NOMO-1 (cell line): ENCODE measurements around the gene CDKL1.
"Not testable (repeated sequence)": the region's sequence is repeated elsewhere in the genome, so short reads cannot be mapped to it uniquely, and the experiment has no call there.

Experiments used
- DNase-seq, 2 experiments: peaks; one replicate each; lab custom pipeline; 2025; ENCODE audit not compliant: unreplicated experiment in 2 of 2; lab: John Stamatoyannopoulos, UW

CDKL1 gene

DNA sequence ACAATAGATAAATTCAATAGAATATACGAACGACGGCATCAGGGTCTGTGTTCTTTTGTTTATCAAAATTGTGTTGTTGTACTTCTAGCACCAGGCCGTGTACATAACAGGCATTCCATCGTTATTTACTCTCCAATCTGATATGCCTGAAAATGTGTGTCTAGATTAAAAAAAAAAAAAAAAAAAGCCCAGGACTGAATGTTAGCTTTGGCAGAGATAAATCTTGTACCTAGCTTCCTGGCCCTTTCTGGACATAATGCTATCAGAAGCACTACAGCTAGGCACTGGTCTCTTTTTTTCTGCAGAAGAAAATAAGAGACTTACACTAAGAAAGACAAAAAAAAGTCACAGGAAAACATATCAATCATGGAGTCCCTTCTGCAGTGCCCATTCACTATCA is 37.0 kb downstream of the CDKL1 start:
- DNase-seq = no peak

DNA sequence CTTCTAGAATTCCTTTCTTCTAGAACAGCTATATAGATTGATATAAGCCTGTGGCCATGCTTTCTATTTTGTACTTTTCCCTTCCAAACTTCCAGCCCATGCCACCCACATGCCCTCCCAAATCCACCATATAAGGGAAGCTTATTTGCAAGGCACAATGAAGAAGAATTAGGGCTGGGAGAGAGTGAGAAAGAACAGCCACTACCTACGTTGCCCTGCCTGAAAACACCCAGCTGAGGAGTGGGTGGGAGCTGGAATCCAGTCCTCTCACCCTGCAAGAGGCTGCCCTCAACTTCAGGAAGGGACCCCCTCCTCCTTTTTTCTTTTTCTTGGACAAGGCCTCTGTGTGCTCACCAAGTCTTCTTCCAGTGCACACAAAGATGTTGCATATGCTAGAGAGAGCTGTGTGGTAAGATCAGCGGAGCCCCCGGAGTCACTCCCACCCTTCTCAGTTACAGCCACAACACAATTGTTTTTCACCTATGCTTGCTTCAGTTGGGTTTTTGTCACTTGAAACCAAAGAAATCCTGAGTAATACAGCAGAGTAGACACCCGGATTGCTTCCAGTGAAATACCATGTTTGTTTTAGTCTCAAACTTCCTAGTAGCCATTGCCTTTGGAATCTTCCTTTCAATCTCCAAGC is 38.8 kb downstream of the CDKL1 start:
- no peak for DNase-seq

DNA sequence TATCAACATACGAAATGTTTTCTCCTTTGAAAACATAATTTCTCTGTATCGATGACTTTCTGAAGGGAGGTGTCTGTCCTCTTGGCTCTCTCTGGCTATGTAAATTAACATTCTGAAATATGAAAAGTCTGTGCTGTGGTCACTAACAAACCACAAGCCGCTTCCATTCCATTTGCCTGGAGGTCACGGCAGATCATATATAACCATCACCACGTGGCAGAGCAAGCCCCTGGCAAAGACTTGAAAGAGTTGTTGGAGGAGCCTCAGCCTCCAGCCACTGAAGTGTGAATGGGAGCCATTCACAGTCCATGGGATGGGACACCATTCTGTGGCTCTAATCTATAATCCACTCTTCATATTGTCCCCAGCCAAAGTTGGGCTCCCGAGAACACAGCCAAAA is 39.6 kb downstream of the CDKL1 start:
- DNase-seq = no peak

DNA sequence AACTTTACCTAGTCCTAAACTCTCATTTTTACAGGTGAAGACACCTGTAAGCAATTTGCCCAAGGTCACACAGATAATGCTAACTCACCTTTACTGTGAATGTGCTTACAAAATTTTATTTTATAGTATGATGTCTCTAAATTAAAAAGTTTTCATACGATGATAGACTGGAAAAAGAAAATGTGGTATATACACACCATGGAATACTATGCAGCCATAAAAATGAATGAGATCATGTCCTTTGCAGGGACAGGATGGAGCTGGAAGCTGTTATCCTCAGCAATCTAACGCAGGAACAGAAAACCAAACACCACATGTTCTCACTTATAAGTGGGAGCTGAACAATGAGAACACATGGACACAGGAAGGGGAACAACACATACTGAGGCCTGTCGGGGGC is 40.4 kb downstream of the CDKL1 start:
- DNase-seq = not testable (repeated sequence)

DNA sequence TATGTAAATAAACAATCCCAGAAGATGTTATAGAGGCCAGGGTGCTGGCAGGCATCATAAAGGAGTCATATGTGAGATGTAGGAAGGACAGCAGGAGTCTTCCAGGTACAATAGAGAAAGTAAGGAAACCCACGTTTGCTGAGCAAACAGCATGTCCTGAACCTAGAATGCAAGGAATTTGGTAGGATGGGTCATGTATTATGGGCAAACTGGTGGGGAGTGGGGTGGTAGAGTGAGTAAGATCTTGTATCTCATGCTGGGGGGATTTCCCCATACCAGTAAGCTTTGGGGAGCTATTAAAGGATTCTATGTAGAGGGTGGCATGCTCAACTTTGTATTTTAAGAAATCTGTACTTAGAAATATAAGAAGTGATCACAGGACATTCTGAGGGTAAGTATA is 41.0 kb downstream of the CDKL1 start:
- DNase-seq = no peak

DNA sequence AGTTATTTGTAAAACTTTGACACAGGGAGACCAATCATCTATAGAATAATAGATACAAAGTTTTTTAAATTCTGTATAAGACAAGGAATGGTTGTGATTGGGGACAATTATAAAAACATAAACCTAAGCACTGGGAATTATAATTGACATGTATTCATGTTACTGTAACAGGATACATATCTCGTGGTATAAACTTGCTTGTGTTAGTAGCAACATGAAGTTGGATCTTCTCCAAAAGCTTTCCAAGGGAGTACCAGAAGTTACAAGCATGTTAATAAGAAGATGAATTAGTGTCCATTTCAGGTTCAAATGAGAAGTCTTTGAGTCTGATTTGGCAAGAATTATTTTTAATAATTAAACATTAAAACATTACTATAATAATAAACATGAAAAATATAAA is 42.2 kb downstream of the CDKL1 start:
- DNase-seq = no peak

DNA sequence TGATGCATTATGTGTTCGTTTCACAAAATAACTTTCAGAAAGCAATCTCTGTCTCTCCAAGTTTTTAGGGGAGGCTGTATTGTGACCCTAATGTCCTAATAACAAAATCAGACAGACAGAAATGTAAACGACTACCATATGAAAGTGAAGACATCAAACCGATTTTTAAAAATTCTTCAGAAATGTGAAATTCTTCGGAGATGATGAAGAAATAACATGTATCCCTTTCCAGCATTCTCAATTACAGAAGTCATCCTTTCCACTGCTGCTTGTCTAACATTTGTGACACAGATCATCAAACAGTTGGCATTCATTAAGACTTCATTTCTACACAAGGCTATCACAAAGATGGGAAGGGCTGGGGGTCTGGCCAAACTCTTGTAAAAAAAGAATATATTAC is 43.6 kb downstream of the CDKL1 start:
- no peak for DNase-seq

DNA sequence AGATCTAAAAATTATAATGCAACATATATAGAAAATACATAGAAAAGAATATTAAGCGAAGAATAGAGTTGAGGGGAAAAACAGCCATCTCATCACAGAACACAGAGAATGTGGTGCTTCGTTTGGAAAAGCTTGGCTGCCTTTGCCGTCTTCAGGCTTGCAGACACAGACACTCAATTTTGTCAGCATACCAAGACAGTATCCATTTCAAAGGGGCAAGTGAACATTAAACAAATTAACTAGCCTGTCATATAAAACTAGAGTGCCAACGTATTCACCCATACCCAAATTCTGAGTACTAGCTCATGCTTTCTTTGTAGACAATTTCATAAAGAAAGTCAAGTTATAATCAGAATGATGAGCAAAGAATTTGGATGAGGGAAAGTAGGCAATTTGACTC is 44.1 kb downstream of the CDKL1 start:
- DNase-seq = no peak

DNA sequence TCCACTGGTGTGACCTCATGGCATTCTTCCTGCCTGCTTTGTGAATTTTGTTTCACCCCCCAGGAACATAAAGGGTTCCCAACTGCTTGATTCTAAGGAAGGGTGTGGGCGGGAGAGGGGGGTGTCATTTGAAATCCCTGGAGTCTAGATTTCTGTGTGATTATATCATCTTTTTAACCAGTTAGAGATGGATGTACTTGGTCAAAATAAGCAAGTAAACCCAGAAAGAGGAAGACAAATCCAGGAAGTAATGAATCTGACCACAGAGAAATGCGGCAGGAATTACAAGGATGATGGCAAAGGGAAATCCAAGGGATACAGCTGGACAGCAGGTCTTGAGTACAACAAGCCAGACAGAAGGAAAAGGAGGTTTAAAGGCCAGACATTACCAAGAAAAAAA is 45.7 kb downstream of the CDKL1 start:
- DNase-seq = peak in 1 of 2 experiments; percentile 1

DNA sequence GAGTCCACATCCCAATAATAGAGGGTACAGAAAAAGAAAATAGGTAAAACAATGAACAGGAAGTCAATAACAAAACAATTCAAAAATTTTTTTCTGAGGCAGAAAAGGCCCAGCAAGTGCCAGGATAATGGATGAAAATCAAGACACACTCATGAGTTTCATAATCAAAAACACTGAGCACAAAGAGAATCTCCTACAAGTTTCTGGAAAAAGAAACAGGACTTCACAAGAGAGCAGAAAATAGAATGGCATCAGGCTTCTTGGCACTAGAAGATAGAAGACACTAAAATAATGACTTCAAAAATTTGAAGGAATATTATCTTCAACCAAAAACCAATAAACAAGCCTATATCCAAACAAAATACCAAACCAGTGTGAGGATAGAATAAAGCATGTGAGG is 47.7 kb downstream of the CDKL1 start:
- DNase-seq = no peak

DNA sequence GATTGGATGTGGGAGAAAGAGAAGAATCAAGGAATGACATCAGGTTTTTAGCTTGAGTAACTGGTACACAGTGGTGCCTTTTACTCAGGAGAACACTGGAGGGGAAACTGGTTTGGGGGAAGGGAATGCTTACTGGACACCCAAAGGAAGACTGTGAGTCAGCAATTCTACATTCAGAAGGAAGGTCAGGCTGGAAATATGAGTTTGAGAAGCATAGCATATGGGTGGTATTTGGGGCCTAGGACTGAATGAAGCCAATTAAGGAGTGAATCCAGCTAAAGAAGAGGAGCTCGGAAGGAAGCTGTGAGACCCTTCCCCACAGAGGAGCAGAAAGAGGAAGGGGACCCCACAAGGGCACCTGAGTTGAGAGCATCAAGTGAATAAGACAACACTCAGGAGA is 49.2 kb downstream of the CDKL1 start:
- DNase-seq = no peak

DNA sequence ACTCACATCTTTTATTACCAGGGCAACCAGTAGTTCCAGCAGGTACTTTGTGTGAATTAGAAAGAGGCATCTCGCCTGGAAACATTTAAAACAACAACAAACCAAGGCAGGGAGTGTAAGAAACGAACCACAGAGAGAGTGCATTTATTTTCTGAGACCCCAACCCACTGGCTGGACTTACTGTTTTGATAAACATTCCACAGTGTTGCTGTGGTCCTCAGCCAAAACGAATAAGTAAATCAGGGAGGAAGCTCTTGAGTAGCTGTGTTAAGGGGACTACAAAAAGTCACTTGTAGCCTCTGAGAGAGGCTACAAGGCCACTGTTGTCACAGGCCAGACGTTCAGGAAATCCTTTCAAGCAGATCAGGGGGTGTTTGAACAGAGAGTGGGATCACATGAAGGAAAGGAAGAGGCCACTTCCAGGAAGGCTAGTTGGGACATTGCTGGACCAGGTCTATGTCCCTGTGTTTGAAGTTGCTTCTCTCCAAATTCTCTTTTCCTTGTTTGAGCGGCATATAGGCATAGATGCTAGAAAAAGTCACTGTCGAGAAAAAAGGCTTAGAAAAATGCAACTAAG is 50.7 kb downstream of the CDKL1 start:
- no peak for DNase-seq

DNA sequence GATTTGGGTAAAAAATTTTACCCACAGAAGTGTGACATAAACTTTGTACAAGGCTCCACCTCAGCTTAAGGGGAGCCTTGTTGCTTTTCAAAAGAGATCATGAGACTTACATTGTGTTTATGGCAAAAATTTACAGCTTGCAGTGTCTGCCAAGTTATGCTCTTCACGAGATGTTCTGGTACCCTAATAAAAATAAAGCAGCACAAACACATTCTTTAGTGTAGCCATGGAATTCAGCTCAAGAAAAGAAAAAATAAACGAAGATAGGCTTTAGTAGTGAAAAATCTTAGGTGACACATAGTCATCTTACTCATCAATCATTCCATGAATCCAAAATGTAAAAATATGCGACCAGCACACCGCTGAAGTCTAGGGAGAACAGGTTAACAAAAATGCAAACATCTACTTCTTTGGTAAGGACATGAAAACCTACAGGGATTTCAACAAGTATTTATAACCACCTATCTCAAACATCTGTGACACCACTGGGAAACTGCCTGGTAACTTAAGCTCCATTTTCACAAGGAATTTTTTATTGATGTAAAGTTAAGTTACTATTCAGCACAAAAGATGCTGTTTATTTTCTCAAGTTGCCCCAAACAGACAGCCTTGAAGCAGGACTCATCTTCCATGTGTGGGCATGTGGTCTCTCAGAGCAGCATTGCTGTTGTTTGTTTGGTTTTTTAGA is 51.7 kb downstream of the CDKL1 start:
- DNase-seq = no peak

DNA sequence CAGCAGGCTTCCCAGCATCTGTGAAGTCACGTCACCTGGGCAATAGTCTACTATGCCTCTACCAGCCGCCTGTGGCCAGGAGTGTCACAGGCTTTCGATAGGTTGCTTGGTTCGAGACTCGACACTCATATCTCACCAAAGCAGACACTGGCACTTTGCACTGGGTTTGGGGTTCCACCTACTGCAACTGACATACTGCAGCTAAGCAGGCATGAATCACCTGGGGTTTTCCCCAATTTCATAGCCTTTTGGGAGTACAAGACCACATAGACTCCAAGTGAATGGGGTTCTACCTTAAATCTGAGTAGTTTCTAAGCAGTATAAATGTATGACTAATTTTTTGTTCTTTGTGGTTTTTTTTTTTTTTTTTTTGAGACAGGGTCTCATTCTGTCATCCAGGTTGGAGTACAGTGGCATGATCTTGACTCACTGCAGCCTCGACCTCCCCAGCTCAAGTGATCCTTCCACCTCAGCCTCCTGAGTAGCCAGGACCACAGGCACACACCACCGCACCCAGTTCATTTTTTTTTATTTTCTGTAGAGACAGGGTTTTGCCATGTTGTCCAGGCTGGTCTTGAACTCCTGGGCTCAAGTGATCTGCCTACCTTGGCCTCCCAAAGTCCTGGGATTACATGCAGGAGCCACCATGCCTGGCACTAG is 52.4 kb downstream of the CDKL1 start:
- DNase-seq = no peak

DNA sequence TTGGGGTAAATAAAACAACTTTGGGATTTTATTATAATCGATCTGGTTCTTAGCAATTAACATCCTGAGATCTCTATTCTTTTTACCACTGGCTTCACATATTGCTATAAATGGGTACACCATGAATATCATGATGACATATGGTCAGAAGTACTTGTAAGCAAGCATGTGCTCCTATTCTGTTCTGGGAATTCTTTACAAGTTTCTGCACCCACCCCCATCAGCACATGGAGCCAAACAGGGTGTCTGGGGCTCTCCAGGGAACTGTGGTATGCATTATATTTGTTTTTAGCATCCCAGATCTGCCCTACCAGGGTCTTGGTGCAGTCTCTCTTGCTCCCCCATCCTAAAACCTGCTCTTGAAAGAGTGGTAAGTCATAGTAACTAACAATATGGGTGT is 53.2 kb downstream of the CDKL1 start:
- no peak for DNase-seq

DNA sequence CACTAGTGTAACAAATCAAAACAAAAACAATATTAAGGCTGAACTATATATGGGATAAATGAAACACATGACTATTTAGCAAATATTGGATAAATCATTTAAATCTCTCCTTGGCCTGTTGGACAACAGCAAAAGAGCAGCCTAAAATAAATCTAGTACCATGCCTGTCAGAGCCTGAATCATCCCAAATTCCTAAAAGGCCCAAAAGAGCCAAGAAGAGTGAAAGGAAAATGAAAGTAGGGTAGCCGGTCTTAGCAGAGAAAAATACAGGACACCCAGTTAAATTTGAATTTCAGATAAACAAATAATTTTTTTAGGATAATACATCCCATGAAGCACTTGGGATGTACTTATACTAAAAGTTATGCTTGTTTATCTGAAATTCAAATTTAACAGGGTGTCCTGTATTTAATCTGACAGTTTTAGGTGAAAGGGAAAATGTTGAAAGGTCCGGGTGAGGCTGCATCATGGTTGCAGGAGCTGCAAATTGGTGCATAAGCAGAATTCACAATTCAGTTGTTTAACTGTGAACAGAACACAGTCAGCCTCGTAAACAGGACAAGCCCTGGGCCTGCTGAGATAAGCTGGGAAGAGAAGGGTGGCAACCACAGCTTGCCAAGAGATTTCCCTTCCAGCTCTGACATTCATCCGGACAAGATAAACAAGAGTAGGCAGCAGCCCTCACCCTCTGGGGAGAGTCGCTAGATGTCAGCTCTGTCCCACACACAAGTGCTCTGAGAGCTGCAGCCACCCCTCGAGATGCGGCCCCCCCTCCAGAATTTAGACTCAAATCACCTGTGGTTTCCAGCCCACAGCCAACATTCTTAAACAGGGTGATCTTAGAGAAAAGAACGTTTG is 54.2 kb downstream of the CDKL1 start:
- no peak for DNase-seq

DNA sequence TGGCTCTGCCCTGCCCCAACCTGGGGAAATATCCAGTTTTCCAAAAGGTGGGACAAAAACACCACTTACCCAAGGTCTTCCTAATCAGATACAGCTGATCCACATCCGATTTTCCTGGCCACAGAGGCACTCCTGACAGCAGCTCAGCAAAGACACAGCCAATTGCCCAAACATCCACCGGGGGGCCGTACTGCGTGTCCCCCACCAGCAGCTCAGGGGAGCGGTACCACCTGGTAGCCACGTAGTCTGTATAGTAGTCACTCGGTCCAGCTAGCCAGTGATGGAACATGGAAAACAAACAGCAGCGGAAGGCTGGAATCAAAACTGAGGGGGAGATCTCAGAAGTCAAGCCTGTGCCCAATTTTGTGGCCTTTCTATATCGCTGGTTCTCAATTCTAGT is 55.7 kb downstream of the CDKL1 start:
- no peak for DNase-seq

DNA sequence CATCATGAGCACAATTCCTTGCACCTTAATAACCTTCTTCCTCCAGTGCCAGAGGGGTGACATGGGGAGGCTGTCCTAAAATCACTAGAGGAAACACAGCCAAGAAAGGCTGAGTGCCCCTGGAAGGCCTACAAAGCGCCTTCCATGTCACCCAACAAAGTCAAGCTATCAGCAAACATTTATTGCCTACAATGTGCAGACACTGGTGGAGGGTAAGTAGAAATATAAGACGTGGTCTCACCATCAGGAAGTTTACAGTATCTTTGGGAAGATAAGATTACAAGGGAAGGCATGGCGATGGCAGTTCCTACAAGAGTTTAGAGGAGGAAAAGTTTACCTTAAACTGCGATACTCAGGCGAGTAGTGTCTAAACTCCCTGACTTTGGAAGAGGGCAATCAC is 56.6 kb downstream of the CDKL1 start:
- no peak for DNase-seq

DNA sequence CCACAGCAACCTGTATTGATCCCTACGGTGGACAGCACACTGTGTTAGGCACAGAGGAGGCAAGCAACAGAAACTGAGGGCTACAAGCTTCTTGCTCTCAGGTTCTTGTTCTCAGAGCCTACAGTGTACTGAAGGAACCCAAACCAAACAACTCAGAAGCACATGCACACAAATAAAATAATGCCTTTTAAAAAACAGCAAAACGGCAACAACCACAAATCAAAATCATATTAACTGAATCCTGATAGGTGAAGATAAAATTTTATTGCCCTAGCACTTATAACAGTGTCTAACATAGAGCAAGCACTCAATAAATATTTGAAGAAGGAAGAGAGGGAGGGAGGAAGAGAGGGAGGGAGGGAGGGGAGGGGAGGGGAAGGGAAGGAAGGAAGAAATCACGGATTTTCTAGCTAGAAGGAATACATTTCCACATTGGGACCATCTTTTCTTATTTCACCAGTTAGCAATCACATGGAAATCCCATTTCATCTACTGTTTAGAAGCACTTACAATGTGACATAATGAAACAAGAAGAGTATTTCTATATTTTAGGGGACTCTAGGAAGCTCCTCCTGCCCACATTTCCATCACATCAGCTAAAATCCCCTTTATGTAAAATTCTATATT is 57.4 kb downstream of the CDKL1 start:
- DNase-seq = no peak

DNA sequence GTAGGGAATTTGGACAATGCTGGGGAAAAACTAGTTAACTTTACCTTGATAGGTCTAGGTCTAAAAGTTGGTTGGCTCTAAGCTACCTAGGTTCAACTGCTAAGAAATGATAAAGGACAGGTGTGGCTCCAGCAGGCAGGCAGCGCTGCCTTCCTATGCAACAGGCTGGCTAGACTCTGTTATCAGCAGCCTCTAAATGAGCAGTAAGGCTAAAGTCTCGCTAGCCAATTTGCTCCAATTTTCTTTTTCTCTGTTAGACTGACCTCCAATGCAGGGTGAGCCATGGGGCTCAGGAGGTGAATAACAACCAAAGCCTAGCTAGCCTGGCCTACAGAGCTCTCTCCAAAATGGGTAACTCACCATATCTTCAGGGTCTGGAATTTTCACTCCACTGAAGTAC is 58.1 kb downstream of the CDKL1 start:
- no peak for DNase-seq
